ENCODE data around the gene MTA3.

GRCh38 chr2:42645551-42645950, 77.1 kb downstream of the MTA3 start:
- TF ChIP-seq CTCF (IDR thresholded peaks at IDR 0.05) (no peak), POLR2A (IDR thresholded peaks at IDR 0.05) (no peak)
